Activated CD8-positive, alpha-beta memory T cell treated with anti-CD3 and anti-CD28 coated beads, Interleukin-2, amount 50 U/mL, for 1 hour (primary cell): Measurements from ENCODE around the gene UXS1.
A peak's percentile ranks its signal among the peaks of the same experiment; 100 is the strongest.
"Not testable (repeated sequence)": the region's sequence is repeated elsewhere in the genome, so short reads cannot be mapped to it uniquely, and the experiment has no call there.

Experiments used
- DNase-seq: peaks from one replicate; pipeline ENCODE4 v3.0.0-alpha.2; 2020; ENCODE audit errors: extremely low read depth

The UXS1 gene

DNA sequence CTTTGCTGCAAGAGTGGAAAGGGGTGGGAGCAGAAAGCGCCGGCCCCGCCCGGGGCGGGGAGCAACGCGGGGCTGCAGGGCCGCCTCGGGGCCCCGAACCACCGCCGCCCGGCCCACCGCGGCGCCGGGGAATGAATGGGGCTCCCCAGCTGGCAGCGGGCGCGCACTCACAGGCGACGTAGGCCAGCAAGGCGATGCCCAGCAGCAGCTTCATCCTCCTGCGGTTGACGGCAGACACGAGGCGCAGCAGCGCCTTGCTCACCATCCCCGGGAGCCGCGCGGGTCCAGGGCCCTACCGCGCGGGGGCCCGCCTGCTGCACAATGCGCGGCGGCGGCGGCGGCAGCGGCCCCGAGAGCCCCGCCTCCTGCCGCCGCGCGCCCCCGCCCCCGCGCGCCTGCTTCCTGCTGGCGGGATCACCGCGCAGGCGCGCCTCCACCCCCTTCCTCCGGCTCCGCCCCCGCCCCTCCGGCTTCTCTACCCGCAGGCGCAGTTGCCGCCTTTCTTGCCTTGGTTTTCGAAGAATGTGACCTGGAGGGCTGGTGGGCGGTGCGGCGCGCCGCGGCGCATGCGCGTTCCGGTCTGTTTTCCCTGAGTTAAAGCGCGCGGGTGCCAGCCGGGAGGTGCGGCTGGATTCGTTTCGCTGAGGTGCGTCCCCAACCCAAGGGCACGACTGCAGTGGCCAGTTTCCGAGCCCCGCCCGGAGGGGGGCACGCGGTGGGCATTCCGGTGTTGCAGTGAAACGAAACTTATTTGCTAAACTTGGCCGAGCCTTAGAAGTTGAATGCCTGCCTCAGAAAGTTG, at the start of gene UXS1:
UXS1 (minus strand) TSS at position 325 of the 802 bp plus-strand sequence; CDS start at position 265, 60 bp downstream.
- peak; percentile 92 for DNase-seq

DNA sequence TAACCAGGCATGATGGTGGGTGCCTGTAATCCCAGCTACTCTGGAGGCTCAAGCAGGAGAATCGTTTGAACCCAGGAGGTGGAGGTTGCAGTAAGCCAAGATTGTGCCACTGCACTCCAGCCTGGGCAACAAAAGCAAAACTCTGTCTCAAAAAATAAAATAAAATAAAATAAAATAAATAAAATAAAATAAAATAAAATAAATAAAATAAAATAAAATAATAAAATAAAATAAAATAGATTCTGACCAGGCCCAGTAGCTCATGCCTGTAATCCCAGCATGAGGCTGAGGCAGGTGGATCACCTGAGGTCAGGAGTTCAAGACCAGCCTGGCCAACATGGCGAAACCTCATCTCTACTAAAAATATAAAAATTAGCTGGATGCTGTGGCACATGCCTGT, 45.4 kb upstream of the UXS1 start:
- DNase-seq = not testable (repeated sequence)

GRCh38 chr2:106235392-106235791, 41.3 kb upstream of the UXS1 start:
- DNase-seq = not testable (repeated sequence)

DNA sequence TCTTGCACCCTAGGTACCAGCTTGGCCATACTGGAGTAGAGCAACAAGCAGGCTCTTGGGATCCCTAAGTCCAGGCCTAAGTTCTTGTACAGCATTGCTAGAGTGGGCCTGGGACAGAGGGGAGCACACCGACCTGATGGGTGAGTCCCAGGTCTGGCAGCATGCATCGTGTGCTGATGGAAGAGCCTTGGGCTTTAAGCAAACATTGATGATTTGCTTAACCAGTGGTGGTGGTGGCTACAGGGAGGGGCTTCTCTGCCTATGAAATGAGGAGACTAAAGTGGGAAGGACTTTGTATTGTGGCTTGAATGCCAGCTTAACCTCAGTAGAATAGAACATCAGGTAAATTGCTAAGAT, 39.2 kb upstream of the UXS1 start:
- DNase-seq = no peak

- DNase-seq = no peak
Observed at GRCh38 chr2:106232638-106233349, 38.7 kb upstream of the UXS1 start.

DNA sequence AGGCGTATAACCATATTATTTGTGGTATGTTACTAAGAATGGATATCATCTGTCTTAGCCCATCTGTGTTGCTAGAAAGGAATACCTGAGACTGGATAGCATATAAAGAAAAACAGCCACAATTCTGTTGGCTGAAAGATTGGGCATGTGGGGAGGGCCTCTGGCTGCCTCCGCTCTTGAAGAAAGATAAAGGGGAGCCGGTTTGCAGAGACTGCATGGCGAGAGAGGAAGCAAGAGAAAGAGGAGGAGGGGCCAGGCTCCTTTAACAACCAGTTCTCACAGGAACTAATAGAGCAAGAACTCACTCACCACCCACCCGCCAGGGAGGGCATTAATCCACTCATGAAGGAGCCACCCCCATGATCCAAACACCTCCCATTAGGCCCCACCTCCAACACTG, 29.2 kb upstream of the UXS1 start:
- no peak for DNase-seq

DNA sequence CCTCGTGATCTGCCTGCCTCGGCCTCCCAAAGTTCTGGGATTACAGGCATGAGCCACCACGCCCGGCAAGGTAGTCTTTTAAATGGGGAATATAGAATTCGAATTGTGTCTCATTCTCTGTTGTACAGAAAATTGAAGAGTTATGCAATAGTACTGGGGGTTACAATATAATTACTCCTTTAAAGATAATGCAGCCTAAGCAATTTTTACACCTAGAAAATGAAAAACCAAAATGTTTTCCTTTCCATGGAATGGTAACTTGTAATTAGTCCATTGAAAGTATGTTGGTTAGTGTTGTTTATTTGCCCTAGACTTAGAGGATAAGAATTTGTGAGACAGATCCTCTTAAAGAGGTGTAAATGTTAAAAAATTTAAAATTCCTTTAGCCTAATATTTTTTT, 28.0 kb upstream of the UXS1 start:
- not testable (repeated sequence) for DNase-seq

GRCh38 chr2:106219813-106220212, 25.7 kb upstream of the UXS1 start:
- no peak for DNase-seq

- not testable (repeated sequence) for DNase-seq
Observed at GRCh38 chr2:106219157-106219556, 25.1 kb upstream of the UXS1 start.

GRCh38 chr2:106208874-106209273, 14.8 kb upstream of the UXS1 start:
- no peak for DNase-seq

DNA sequence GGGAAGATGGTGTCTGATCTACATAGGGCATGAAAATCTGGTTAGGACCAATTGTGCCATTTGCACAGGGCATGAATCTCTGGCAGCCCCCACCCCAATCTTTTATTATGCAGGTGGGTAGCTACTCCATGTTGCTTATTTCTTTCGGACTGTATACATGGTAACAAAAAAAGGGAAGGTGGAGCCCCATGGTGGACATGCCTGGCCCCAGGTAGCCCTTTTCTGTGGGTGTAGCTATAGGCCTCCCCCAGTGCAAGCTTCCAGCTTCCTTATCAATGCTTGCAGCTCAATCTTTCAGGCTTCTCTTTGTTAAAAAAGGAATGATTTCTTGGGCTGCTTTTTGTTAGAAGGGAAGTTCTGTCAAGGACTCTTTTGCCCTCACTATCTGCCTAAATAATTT, 14.3 kb upstream of the UXS1 start:
- no peak for DNase-seq

DNA sequence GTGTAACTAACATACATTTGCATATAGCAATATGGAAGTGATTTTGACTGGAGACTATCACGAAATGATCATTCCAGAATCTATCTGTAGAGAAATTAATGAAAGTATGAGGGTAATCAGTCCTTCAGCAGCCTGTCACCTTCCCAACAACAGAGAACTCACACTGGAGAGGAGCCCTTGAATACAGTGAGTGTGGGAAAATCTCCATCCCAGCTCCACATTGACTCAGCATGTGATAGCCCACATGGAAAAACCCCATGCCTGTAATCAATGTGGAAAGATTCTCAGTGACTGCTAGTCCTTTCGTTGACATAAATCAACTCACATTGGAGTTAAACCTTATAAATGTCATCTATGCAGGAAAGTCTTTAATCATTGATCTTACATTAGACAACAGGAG, 13.1 kb upstream of the UXS1 start:
- no peak for DNase-seq

- no peak for DNase-seq
Observed at GRCh38 chr2:106205488-106205887, 11.4 kb upstream of the UXS1 start.

GRCh38 chr2:106204551-106204950, 10.4 kb upstream of the UXS1 start:
- not testable (repeated sequence) for DNase-seq

DNA sequence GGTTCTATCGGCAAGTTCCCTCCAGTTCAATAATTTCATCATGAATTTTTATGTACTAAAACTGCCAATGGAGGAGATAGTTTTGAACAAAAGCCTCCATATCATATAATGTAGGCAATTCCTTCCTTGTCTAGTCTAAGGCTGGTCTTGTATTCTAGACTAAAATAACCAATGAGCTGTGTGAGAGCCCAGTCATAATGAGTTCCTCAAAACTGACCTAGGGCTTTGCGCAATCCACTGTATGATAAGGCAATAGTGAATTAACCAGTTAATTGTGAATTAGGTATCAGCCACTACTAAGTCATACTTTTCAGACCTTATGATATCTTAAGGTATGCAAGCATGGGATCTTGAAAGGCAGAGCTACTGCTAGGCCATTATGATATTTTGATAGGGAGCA, 7.6 kb upstream of the UXS1 start:
- DNase-seq = no peak

GRCh38 chr2:106197878-106198277, 3.8 kb upstream of the UXS1 start:
- DNase-seq = no peak

DNA sequence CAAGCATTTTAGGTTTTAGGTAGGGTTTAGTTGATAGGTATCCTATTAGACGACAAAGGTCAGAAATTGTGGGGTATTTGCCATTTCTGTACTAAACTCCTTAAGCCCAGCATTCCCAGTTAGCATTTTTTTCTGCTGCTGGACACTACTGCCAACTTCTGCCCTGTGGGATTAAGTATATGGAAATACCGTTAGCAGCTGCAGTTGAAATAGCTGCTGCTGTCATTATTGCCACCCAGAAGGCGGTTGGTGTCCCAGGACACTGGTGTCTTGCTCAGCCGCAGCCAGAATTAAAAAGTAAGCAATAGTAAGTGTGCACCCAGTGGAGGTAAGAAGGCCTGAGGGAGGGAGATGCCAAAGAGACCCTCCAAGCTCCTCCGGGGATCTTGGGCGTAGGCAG, 1.9 kb upstream of the UXS1 start:
- DNase-seq = no peak

DNA sequence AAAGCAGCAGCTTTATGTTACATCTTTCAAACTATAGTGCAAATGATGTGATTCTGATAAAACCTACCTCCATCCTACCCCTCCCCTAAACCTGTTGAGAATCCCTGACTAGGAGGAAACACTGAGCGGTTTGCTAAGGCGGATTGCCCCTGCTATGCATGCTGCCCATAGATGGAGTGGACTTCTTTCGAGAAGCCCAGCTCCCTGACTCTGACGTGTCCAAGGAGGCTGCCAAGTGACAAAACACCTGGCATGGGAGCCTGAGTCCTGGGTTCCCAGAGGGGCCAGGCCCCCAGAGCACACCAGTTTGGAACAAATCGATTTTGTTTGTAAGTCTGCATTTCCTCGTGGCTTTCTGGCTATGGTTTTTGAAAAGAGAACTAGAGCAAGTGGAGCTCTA, 1.4 kb upstream of the UXS1 start:
- DNase-seq = no peak

DNA sequence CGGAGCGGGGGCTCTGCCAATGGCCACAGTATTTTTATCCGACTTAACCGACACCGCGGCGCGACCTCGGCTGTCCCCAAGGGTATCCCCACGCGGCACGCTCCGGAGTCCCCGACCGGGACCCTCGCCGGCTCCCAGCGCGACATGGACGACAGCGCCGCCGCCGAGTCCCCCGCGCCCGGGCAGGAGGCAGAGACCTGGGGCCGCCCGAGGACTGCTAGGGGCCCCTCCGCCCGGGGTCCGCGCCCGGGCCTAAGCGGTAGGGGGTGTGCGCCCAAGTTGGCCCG, 468 bp downstream of the UXS1 start:
- no peak for DNase-seq

- no peak for DNase-seq
Observed at GRCh38 chr2:106192752-106193689, 1.1 kb downstream of the UXS1 start.

- DNase-seq = no peak
Observed at GRCh38 chr2:106191511-106192016, 2.5 kb downstream of the UXS1 start.

DNA sequence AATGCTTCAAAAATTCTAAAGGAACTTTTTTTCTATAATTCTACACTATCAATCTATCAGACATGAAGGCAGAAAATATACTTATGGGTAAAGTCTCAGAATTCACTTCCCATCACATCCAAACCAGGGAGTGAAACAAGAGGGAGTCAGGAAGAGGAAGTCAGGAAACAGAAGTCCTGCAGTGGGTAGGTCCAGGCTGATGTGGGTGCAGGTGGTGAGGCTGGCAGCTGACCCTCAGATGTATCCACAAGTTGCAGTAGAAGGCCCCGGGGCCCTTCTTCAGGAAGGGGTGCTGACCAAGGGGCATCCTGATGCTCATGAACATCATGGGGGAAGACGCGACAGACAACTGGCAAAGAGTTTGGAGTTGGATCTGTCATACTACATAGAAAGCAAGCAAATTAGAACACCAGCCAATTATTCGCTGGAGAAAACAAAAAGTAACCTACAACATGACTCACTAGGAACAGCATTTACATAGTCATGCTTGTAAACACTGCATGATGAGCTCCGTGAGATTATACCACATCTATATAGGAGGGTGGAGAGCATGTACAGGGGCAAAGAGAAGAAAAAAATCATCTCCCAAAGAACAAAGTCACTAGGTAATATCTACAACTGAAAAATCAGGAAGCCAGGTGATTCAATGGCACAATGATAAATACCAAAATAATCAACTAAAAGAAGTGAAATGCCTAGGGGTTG, 4.2 kb downstream of the UXS1 start:
- DNase-seq = no peak
